OCI-LY7 (cell line): ENCODE measurements around the gene IGSF23.

Source experiments
- EZH2phosphoT487 ChIP-seq: fragments of 200-600 bp; sonication (generic); IDR thresholded peaks from 2 replicates; pipeline ENCODE4 v1.6.1; 2018; ENCODE audit warnings: low read depth, borderline replicate concordance, mild to moderate bottlenecking, mixed run types, antibody characterized with exemption, low read length, moderate library complexity, mixed read lengths
- TF ChIP-seq, protein P1 (sequence below): fragments of 200-600 bp; sonication (generic); conservative IDR thresholded peaks from 2 replicates; pipeline ENCODE4 v1.5.1; 2014; ENCODE audit warnings: mild to moderate bottlenecking, antibody characterized with exemption, low read length, moderate library complexity, mixed read lengths

DNA sequence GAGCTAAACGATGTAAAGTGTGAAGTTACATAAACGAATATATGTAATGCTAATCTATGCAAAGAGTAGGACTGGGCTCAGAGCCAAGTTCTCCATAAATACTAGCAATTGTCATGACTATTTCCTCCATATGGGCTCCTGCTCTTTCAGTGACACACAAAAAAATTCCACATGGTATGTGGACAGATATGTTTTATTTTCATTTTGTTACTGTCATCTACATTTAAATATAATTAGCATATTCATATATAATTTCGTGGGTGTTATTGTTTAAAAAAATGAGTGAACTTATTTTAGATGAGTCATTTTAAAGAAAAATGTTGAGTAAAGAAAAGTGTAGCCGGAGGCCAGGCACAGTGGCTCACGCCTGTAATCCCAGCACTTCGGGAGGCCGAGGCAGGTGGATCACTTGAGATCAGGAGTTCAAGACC is 5.0 kb upstream of the IGSF23 start:
- TF ChIP-seq, protein P1, sequence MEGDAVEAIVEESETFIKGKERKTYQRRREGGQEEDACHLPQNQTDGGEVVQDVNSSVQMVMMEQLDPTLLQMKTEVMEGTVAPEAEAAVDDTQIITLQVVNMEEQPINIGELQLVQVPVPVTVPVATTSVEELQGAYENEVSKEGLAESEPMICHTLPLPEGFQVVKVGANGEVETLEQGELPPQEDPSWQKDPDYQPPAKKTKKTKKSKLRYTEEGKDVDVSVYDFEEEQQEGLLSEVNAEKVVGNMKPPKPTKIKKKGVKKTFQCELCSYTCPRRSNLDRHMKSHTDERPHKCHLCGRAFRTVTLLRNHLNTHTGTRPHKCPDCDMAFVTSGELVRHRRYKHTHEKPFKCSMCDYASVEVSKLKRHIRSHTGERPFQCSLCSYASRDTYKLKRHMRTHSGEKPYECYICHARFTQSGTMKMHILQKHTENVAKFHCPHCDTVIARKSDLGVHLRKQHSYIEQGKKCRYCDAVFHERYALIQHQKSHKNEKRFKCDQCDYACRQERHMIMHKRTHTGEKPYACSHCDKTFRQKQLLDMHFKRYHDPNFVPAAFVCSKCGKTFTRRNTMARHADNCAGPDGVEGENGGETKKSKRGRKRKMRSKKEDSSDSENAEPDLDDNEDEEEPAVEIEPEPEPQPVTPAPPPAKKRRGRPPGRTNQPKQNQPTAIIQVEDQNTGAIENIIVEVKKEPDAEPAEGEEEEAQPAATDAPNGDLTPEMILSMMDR = no peak
- TF ChIP-seq EZH2phosphoT487 = no peak
